ENCODE results near the gene ATP6AP1.

The ATP6AP1 gene

GRCh38 chrX:154481195-154481594 lies 52.7 kb downstream of the ATP6AP1 start:
- no peak for TF ChIP-seq GATA3 (IDR thresholded peaks at IDR 0.05; ENCODE audit: low read depth, low read length)
- no peak for TF ChIP-seq GATA2 (IDR thresholded peaks at IDR 0.05; ENCODE audit: low read depth, low read length)

GRCh38 chrX:154481911-154482601 lies 53.6 kb downstream of the ATP6AP1 start:
- TF ChIP-seq GATA3 (IDR thresholded peaks at IDR 0.05; ENCODE audit: low read depth, low read length) (no peak), GATA2 (IDR thresholded peaks at IDR 0.05; ENCODE audit: low read depth, low read length) (no peak)

GRCh38 chrX:154482786-154483185 lies 54.3 kb downstream of the ATP6AP1 start:
- TF ChIP-seq GATA2 (IDR thresholded peaks at IDR 0.05; ENCODE audit: low read depth, low read length) (no peak), GATA3 (IDR thresholded peaks at IDR 0.05; ENCODE audit: low read depth, low read length) (no peak)

- TF ChIP-seq GATA2 (IDR thresholded peaks at IDR 0.05; ENCODE audit: low read depth, low read length) (no peak), GATA3 (IDR thresholded peaks at IDR 0.05; ENCODE audit: low read depth, low read length) (no peak)
These were observed 54.8 kb downstream of the ATP6AP1 start for GRCh38 chrX:154483325-154483724.

- TF ChIP-seq GATA3 (IDR thresholded peaks at IDR 0.05; ENCODE audit: low read depth, low read length) (no peak), GATA2 (IDR thresholded peaks at IDR 0.05; ENCODE audit: low read depth, low read length) (no peak)
These were observed 56.0 kb downstream of the ATP6AP1 start for GRCh38 chrX:154484255-154485149.

- TF ChIP-seq GATA2 (IDR thresholded peaks at IDR 0.05; ENCODE audit: low read depth, low read length) (no peak), GATA3 (IDR thresholded peaks at IDR 0.05; ENCODE audit: low read depth, low read length) (no peak)
These were observed 56.9 kb downstream of the ATP6AP1 start for GRCh38 chrX:154485150-154486051.

- no peak for TF ChIP-seq GATA2 (IDR thresholded peaks at IDR 0.05; ENCODE audit: low read depth, low read length)
- no peak for TF ChIP-seq GATA3 (IDR thresholded peaks at IDR 0.05; ENCODE audit: low read depth, low read length)
These were observed 57.5 kb downstream of the ATP6AP1 start for GRCh38 chrX:154486052-154486395.
